ENCODE data around the gene ZBTB2.

DNA sequence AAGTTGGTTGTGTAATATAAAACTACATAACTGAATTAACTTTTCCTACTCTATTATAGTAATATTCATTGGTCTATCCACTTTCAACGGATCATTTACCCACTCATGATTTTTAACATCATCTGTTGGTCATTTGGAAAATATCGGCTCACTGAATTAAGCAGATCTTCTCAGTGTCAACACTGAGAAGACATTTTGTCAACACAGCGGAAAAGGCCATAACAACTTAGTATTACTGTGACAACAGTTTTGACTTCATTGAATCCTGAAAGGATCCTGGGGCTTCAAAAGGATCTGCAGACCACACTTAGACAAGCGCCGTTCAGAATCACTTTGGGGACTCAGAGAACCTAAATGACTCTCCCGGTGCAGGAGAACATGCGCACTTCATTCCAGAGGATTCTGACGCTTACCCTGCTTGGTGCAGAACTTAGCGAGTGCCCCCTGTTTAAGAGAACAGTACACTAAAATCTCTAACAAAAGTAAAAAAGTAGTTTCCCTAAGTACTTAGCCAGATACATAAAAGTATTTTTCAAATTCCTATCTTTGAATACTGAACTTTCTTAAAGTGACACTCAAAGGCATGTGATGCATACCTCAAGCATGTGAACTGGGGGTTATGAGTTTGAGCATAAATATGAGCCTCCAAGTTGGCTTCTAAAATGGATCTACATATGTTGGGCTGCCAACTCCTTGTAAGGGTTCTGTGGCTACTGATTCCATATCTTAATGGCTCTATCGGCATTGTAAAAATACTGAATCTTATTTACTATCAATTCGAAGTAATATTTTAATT, 4.0 kb downstream of the ZBTB2 start:
- TF ChIP-seq SIN3A (IDR thresholded peaks at IDR 0.05; ENCODE audit: borderline replicate concordance, insufficient read depth, low read depth, low read length) = no peak
- TF ChIP-seq, protein P1, sequence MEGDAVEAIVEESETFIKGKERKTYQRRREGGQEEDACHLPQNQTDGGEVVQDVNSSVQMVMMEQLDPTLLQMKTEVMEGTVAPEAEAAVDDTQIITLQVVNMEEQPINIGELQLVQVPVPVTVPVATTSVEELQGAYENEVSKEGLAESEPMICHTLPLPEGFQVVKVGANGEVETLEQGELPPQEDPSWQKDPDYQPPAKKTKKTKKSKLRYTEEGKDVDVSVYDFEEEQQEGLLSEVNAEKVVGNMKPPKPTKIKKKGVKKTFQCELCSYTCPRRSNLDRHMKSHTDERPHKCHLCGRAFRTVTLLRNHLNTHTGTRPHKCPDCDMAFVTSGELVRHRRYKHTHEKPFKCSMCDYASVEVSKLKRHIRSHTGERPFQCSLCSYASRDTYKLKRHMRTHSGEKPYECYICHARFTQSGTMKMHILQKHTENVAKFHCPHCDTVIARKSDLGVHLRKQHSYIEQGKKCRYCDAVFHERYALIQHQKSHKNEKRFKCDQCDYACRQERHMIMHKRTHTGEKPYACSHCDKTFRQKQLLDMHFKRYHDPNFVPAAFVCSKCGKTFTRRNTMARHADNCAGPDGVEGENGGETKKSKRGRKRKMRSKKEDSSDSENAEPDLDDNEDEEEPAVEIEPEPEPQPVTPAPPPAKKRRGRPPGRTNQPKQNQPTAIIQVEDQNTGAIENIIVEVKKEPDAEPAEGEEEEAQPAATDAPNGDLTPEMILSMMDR (IDR thresholded peaks at IDR 0.05) = no peak
